ENCODE data around the gene GCN1. TPM values are rescaled to one million over a fixed set of nuclear protein-coding genes. Genes with fewer than 3 reads are reported as not detected.

GCN1 gene
- total and polyA plus RNA-seq, 8 donors = 51.8 to 89.4 (median 57.9) TPM

GRCh38 chr12:120229071-120229486 lies 34.6 kb upstream of the GCN1 start:
- no peak for ATAC-seq
- peak overlapping the region; percentile 88 to 91 for H3K27ac ChIP-seq
- H3K36me3 ChIP-seq = peaks cover 0 to 3% of the 10 kb centered on the region in 2 donors
- peak overlapping the region in 1 of 2 donors; percentile 21 for H3K4me3 ChIP-seq
- H3K27me3 ChIP-seq = no peaks in the 10 kb centered on the region
- no peak for TF ChIP-seq CTCF (IDR thresholded peaks at IDR 0.05)
- no peaks in the 10 kb centered on the region for H3K9me3 ChIP-seq
- intact Hi-C loops (cut with DNase I) = loop anchor here (5.0 kb wide), 1 partner anchor 38 kb away; the partner anchor contains the start of gene PXN (in 2 of the 2)
- peaks cover 65 to 100% of the 10 kb centered on the region in 2 donors for H3K4me1 ChIP-seq
- DNase-seq = no peak

- peak overlapping the region; percentile 28 to 91 for H3K27ac ChIP-seq
- DNase-seq (peak; percentile 76 to 94 (median 90)), ATAC-seq (peak; percentile 63)
- H3K9me3 ChIP-seq = no peaks in the 10 kb centered on the region
- peak overlapping the region in 1 of 2 donors; percentile 21 for H3K4me3 ChIP-seq
- TF ChIP-seq CTCF (IDR thresholded peaks at IDR 0.05) = peak; percentile 78 to 96
- peaks cover 0 to 9% of the 10 kb centered on the region in 2 donors for H3K36me3 ChIP-seq
- H3K4me1 ChIP-seq = peaks cover 62 to 100% of the 10 kb centered on the region in 2 donors
- intact Hi-C loops (cut with DNase I) = loop anchor here (5.0 kb wide), 1 partner anchor 39 kb away; the partner anchor contains the start of gene PXN (in 2 of the 2)
- H3K27me3 ChIP-seq = no peaks in the 10 kb centered on the region
Observed at GRCh38 chr12:120228291-120229070, 34.0 kb upstream of the GCN1 start.

- no peak for ATAC-seq
- intact Hi-C loops (cut with DNase I) = loop anchor here (5.0 kb wide), 1 partner anchor 39 kb away; the partner anchor contains the start of gene PXN (in 2 of the 2)
- peaks cover 62 to 95% of the 10 kb centered on the region in 2 donors for H3K4me1 ChIP-seq
Observed at GRCh38 chr12:120228041-120228290, 33.5 kb upstream of the GCN1 start.

GRCh38 chr12:120227233-120228040 lies 32.9 kb upstream of the GCN1 start:
- no peak for TF ChIP-seq CTCF (IDR thresholded peaks at IDR 0.05)
- peak overlapping the region in 1 of 2 donors; percentile 91 for H3K27ac ChIP-seq
- H3K36me3 ChIP-seq = peaks cover 0 to 20% of the 10 kb centered on the region in 2 donors
- ATAC-seq (no peak), DNase-seq (peak in 1 of 4 donors; percentile 30)
- intact Hi-C loops (cut with DNase I) = loop anchor here (5.0 kb wide), 1 partner anchor 40 kb away; the partner anchor contains the start of gene PXN (in 2 of the 2)
- H3K4me1 ChIP-seq = peaks cover 58 to 89% of the 10 kb centered on the region in 2 donors
- H3K9me3 ChIP-seq = no peaks in the 10 kb centered on the region
- H3K27me3 ChIP-seq = no peaks in the 10 kb centered on the region
- no peak overlapping the region for H3K4me3 ChIP-seq

More at GRCh38 chr12:120228041-120228290, 33.5 kb upstream of the GCN1 start:
- Histone ChIP-seq H3K4me3 (no peak overlapping the region), H3K9me3 (no peaks in the 10 kb centered on the region), H3K27me3 (no peaks in the 10 kb centered on the region), H3K27ac (peak overlapping the region in 1 of 2 donors; percentile 91), H3K36me3 (peaks cover 0 to 14% of the 10 kb centered on the region in 2 donors)
- DNase-seq = no peak
- TF ChIP-seq CTCF (IDR thresholded peaks at IDR 0.05) = no peak
